Spleen (tissue), 13 donors: Measurements from ENCODE around the gene FOLR1. TPM values are rescaled to one million over a fixed set of nuclear protein-coding genes. Genes with fewer than 3 reads are reported as not detected.
"Not testable (repeated sequence)": the region's sequence is repeated elsewhere in the genome, so short reads cannot be mapped to it uniquely, and the experiment has no call there.

Experiments used
- DNase-seq: peaks from one replicate; pipeline ENCODE4 v3.0.0-alpha.2; 2020
- H3K27ac ChIP-seq, 8 donors: fragments of 200-600 bp; sonication (generic) in 7 of 8; 1 replicate in 4 of 8; 2 replicates in 4 of 8; pipeline versions ENCODE4 v1.5.0 to v1.8.0; 2016 to 2021; ENCODE audit warnings: inconsistent platforms in 4 of 8, mild to moderate bottlenecking in 4 of 8, moderate library complexity in 1 of 8
- H3K27me3 ChIP-seq, 7 donors: fragments of 200-600 bp; sonication (generic) in 6 of 7; replicated peaks in 1 of 7; 1 replicate in 4 of 7; 2 replicates in 3 of 7; pipeline versions ENCODE4 v1.5.0 to v1.8.0; 2016 to 2021; ENCODE audit warnings: inconsistent platforms in 3 of 7, mild to moderate bottlenecking in 1 of 7
- H3K36me3 ChIP-seq, 6 donors: fragments of 200-600 bp; sonication (generic) in 5 of 6; 1 replicate in 4 of 6; 2 replicates in 2 of 6; pipeline versions ENCODE4 v1.5.0 to v1.8.0; 2016 to 2021; ENCODE audit warnings: inconsistent platforms in 2 of 6
- H3K4me1 ChIP-seq, 6 donors: fragments of 200-600 bp; sonication (generic) in 5 of 6; 1 replicate in 3 of 6; 2 replicates in 3 of 6; pipeline versions ENCODE4 v1.5.0 to v1.8.0; 2016 to 2021; ENCODE audit warnings: inconsistent platforms in 3 of 6
- H3K4me3 ChIP-seq, 8 donors: fragments of 200-600 bp; sonication (generic) in 7 of 8; 1 replicate in 4 of 8; 2 replicates in 4 of 8; pipeline versions ENCODE4 v1.5.0 to v1.8.0; 2016 to 2021; ENCODE audit warnings: inconsistent platforms in 4 of 8, mild to moderate bottlenecking in 4 of 8, moderate library complexity in 2 of 8
- H3K9me3 ChIP-seq, 8 donors: fragments of 200-600 bp; sonication (generic) in 7 of 8; 1 replicate in 4 of 8; 2 replicates in 4 of 8; pipeline versions ENCODE4 v1.5.0 to v1.8.0; 2016 to 2021; ENCODE audit warnings: inconsistent platforms in 4 of 8
- CTCF ChIP-seq, 11 experiments: fragments of 200-600 bp in 7 of 11; fragments of 450-650 bp in 4 of 11; sonication (generic) in 4 of 11; IDR thresholded peaks in 8 of 11; conservative IDR thresholded peaks in 3 of 11; 1 replicate in 7 of 11; 2 replicates in 4 of 11; pipeline versions ENCODE4 v1.4.0 to v1.8.0; 2016 to 2021; ENCODE audit warnings: antibody characterized with exemption in 11 of 11, inconsistent platforms in 4 of 11, mild to moderate bottlenecking in 1 of 11
- POLR2A ChIP-seq, 3 donors: fragments of 450-650 bp; IDR thresholded peaks; one replicate each; pipeline ENCODE4 v1.5.1; 2017; ENCODE audit warnings: antibody characterized with exemption in 3 of 3, mild to moderate bottlenecking in 1 of 3
- POLR2AphosphoS5 ChIP-seq, 3 donors: sonication (generic); formaldehyde crosslinking; IDR thresholded peaks; one replicate each; pipeline ENCODE4 v1.5.1; 2017; ENCODE audit warnings: antibody characterized with exemption in 3 of 3
- WGBS, 5 donors: extraction: QIAGEN DNeasy Blood & Tissue Kit in 3 of 5; methylation state at CpG; one replicate each; pipeline versions ENCODE4 v1.1.5 to v1.1.7; 2013 to 2018; 5-methylcytosine and 5-hydroxymethylcytosine counted together
- intact Hi-C: fragments of 100-400 bp; cut with DNase I; formaldehyde crosslinking; loops from one replicate; pipeline ENCODE4 v1.15.0; 2023; ENCODE audit warnings: low total_unique reads
- long read RNA-seq, 2 donors: transcript quantifications; one replicate each; lab custom pipeline, GENCODE V29; 2026
- polyA plus RNA-seq, 3 donors: library from polyadenylated mRNA; stranded (reverse); fragments of 200-250 nt; gene quantifications; one replicate each; pipeline ENCODE4 v1.2.1, GENCODE V29; 2013
- total RNA-seq, 7 donors: library from RNA; depleted of rRNA in 3 of 7; stranded (reverse); fragments of >200 nt in 3 of 7; fragmentation: NEBNext Ultra II Directional in 4 of 7; extraction: Animal tissue kit (Norgen Biotek cat#: 25700) in 4 of 7; gene quantifications; one replicate each; pipeline versions ENCODE4 v1.1.0 to v1.2.1, GENCODE V29; 2016 to 2021
- donor health status: healthy with polysubstance abuse.
- donor health status: DM: no; HTN: no; CAD: no; lungs with moderate emphysema.
- donor health status: DM: no; HTN: no; CAD: no.
- donor health status: Bipolar disorder and iron deficiency.
- donor health status: healthy.
- donor health status: DM: no; HTN: no; CAD: no.
- donor health status: DM: yes; HTN: yes; CAD: no.

FOLR1 gene
- not detected for total RNA-seq
- polyA plus RNA-seq: under 1 TPM in 1 of 3 donors, not detected in 2; 0.10 TPM
- long read RNA-seq, donor 1, partial matches to known transcripts: 0 of 1 reads
- long read RNA-seq, donor 1, other reads (novel, unspliced or antisense): 0 of 1 reads
- long read RNA-seq, donor 2: 0 reads

- Histone ChIP-seq H3K27ac (no peak within 1 kb of the TSS), H3K4me3 (no peak within 1 kb of the TSS)
Observed at GRCh38 chr11:72191961-72192381, at the start of gene FOLR1. FOLR1 (plus strand) TSS chr11:72192140; CDS start chr11:72192174, 34 bp downstream.

GRCh38 chr11:72142543-72142942, 49.4 kb upstream of the FOLR1 start:
- H3K4me3 ChIP-seq, intact Hi-C loops, DNase-seq, H3K9me3 ChIP-seq, H3K27ac ChIP-seq, H3K27me3 ChIP-seq: not testable (repeated sequence)
- peaks cover 0 to 27% (median 0%) of the 10 kb centered on the region in 6 donors for H3K36me3 ChIP-seq
- 10 to 25% (median 20%) methylated on average over 1 of the region's 1 CpG; no CpG with 5 or more reads in 2 of the 5 donors for WGBS, 5 donors
- peaks cover 0 to 14% (median 0%) of the 10 kb centered on the region in 6 donors for H3K4me1 ChIP-seq

More at GRCh38 chr11:72191961-72192381, at the start of gene FOLR1:
- no peaks in the 10 kb centered on the region for H3K27me3 ChIP-seq
- no peaks in the 10 kb centered on the region for H3K36me3 ChIP-seq
- no peaks in the 10 kb centered on the region for H3K9me3 ChIP-seq
- no peak for DNase-seq
- TF ChIP-seq POLR2AphosphoS5 (IDR thresholded peaks at IDR 0.05) (no peak), POLR2A (IDR thresholded peaks at IDR 0.05) (no peak), CTCF (IDR thresholded peaks at IDR 0.05 in 8 of 11, conservative IDR thresholded peaks at IDR 0.05 in 3 of 11) (no peak)
- H3K4me1 ChIP-seq: no peaks in the 10 kb centered on the region
- WGBS, 5 donors: 60 to 92% (median 82%) methylated on average over 4 to 5 of the region's 5 CpGs
- intact Hi-C loops: no loop called here

- no peaks in the 10 kb centered on the region for H3K27me3 ChIP-seq
- intact Hi-C loops: no loop called here
Observed at GRCh38 chr11:72144807-72145565, 47.0 kb upstream of the FOLR1 start.

GRCh38 chr11:72146625-72147024, 45.3 kb upstream of the FOLR1 start:
- no peak overlapping the region for H3K4me3 ChIP-seq
- no peaks in the 10 kb centered on the region for H3K36me3 ChIP-seq
- 30 to 59% (median 37%) methylated on average over 2 of the region's 2 CpGs for WGBS, 5 donors
- H3K27me3 ChIP-seq: no peaks in the 10 kb centered on the region
- peaks cover 0 to 9% (median 0%) of the 10 kb centered on the region in 6 donors for H3K4me1 ChIP-seq
- intact Hi-C loops: no loop called here
- no peak for DNase-seq
- H3K9me3 ChIP-seq: no peaks in the 10 kb centered on the region
- TF ChIP-seq CTCF (IDR thresholded peaks at IDR 0.05 in 8 of 11, conservative IDR thresholded peaks at IDR 0.05 in 3 of 11): no peak
- TF ChIP-seq POLR2AphosphoS5 (IDR thresholded peaks at IDR 0.05): no peak
- no peak for TF ChIP-seq POLR2A (IDR thresholded peaks at IDR 0.05)
- no peak overlapping the region for H3K27ac ChIP-seq

More at GRCh38 chr11:72144807-72145565, 47.0 kb upstream of the FOLR1 start:
- 85 to 95% (median 94%) methylated on average over 4 of the region's 4 CpGs for WGBS, 5 donors
- H3K36me3 ChIP-seq: peaks cover 0 to 2% (median 0%) of the 10 kb centered on the region in 6 donors
- no peak overlapping the region for H3K4me3 ChIP-seq
- H3K9me3 ChIP-seq: no peaks in the 10 kb centered on the region
- peaks cover 0 to 9% (median 0%) of the 10 kb centered on the region in 6 donors for H3K4me1 ChIP-seq
- no peak overlapping the region for H3K27ac ChIP-seq
- TF ChIP-seq POLR2AphosphoS5 (IDR thresholded peaks at IDR 0.05) (no peak), POLR2A (IDR thresholded peaks at IDR 0.05) (no peak), CTCF (IDR thresholded peaks at IDR 0.05 in 8 of 11, conservative IDR thresholded peaks at IDR 0.05 in 3 of 11) (no peak)
- no peak for DNase-seq
